LNCaP clone FGC (cell line): Measurements from ENCODE around the gene SCIN.
"Not testable (repeated sequence)": the region's sequence is repeated elsewhere in the genome, so short reads cannot be mapped to it uniquely, and the experiment has no call there.

ENCODE experiments used
- DNase-seq: peaks from one replicate; pipeline ENCODE4 v3.0.0-alpha.2; 2011; ENCODE audit warnings: low read depth
- H3K4me3 ChIP-seq: 2 replicates; pipeline ENCODE4 v1.5.1; 2011; ENCODE audit warnings: mild to moderate bottlenecking, low read depth, low read length, control low read depth
- CTCF ChIP-seq: IDR thresholded peaks from 2 replicates; pipeline ENCODE4 v1.5.1; 2012; ENCODE audit warnings: mild to moderate bottlenecking; ENCODE audit not compliant: control insufficient read depth, insufficient read depth; ENCODE audit errors: extremely low read depth

The SCIN gene

GRCh38 chr7:12570534-12571461, at the start of gene SCIN:
Gene SCIN (plus strand): TSS chr7:12570720. CDS start chr7:12570787, 67 bp downstream.
- H3K4me3 ChIP-seq, result peak within 1 kb of the TSS; percentile 48
- DNase-seq, result no peak
- no peak for TF ChIP-seq CTCF

- peak; percentile 23 for DNase-seq
- no peak overlapping the region for H3K4me3 ChIP-seq
- TF ChIP-seq CTCF, result peak; percentile 37
Measured at GRCh38 chr7:12524794-12525386, 45.6 kb upstream of the SCIN start.

GRCh38 chr7:12526693-12527092, 43.8 kb upstream of the SCIN start:
- DNase-seq, H3K4me3 ChIP-seq: not testable (repeated sequence)

- not testable (repeated sequence) for DNase-seq, H3K4me3 ChIP-seq
Measured at GRCh38 chr7:12527670-12528069, 42.9 kb upstream of the SCIN start.

- no peak for DNase-seq
- H3K4me3 ChIP-seq, result no peak overlapping the region
- no peak for TF ChIP-seq CTCF
Measured at GRCh38 chr7:12529971-12530710, 40.4 kb upstream of the SCIN start.

GRCh38 chr7:12531784-12532183, 38.7 kb upstream of the SCIN start:
- DNase-seq, result no peak
- TF ChIP-seq CTCF, result no peak
- H3K4me3 ChIP-seq, result no peak overlapping the region

- no peak overlapping the region for H3K4me3 ChIP-seq
- no peak for TF ChIP-seq CTCF
- no peak for DNase-seq
Measured at GRCh38 chr7:12534046-12534445, 36.5 kb upstream of the SCIN start.
